Transverse colon (tissue), 4 donors: ENCODE results near the gene ADAMTS3.

Experiments used
- CTCF ChIP-seq, 5 experiments: fragments of 200-600 bp in 3 of 5; fragments of 450-650 bp in 2 of 5; sonication (generic) in 3 of 5; IDR thresholded peaks; 1 replicate in 2 of 5; 2 replicates in 3 of 5; pipeline ENCODE4 v1.5.1; 2016 to 2017; ENCODE audit warnings: antibody characterized with exemption in 5 of 5, inconsistent platforms in 3 of 5, mild to moderate bottlenecking in 2 of 5, moderate library complexity in 1 of 5
- POLR2A ChIP-seq: fragments of 450-650 bp; IDR thresholded peaks from one replicate; pipeline ENCODE4 v1.6.1; 2016; ENCODE audit warnings: antibody characterized with exemption, mild to moderate bottlenecking, moderate library complexity
- POLR2AphosphoS5 ChIP-seq, 3 donors: sonication (generic); formaldehyde crosslinking; IDR thresholded peaks; one replicate each; pipeline ENCODE4 v1.6.1; 2016; ENCODE audit warnings: antibody characterized with exemption in 3 of 3

GRCh38 chr4:72496119-72496518 is 72.9 kb downstream of the ADAMTS3 start:
- TF ChIP-seq CTCF (IDR thresholded peaks at IDR 0.05) (no peak), POLR2AphosphoS5 (IDR thresholded peaks at IDR 0.05) (no peak), POLR2A (no peak)
